HT-29 (cell line): Measurements from ENCODE around the gene COL17A1. TPM values are rescaled to one million over a fixed set of nuclear protein-coding genes. Genes with fewer than 3 reads are reported as not detected.

ENCODE experiments used
- DNase-seq: peaks from one replicate; pipeline ENCODE4 v3.0.0-alpha.2; 2015; ENCODE audit warnings: low spot score
- total RNA-seq: library from RNA; depleted of rRNA; stranded (reverse); fragments of >200 nt; shearing (Covaris generic); gene quantifications from 2 replicates; pipeline ENCODE4 v1.2.3, GENCODE V29; 2014

Gene COL17A1
- total RNA-seq, 1 experiment from 2014 or later = 45.0 TPM

GRCh38 chr10:104053201-104053600 is 32.5 kb downstream of the COL17A1 start:
- DNase-seq = no peak

- DNase-seq = peak; percentile 94
Observed at GRCh38 chr10:104052431-104052830, 33.2 kb downstream of the COL17A1 start.

- peak; percentile 71 for DNase-seq
Observed at GRCh38 chr10:104049504-104050250, 36.0 kb downstream of the COL17A1 start.

- DNase-seq = no peak
Observed at GRCh38 chr10:104046651-104047050, 39.0 kb downstream of the COL17A1 start.

GRCh38 chr10:104045151-104046089 is 40.3 kb downstream of the COL17A1 start:
- peak; percentile 86 for DNase-seq

- DNase-seq = no peak
Observed at GRCh38 chr10:104043854-104044253, 41.8 kb downstream of the COL17A1 start.

- no peak for DNase-seq
Observed at GRCh38 chr10:104043185-104043830, 42.4 kb downstream of the COL17A1 start.

GRCh38 chr10:104041891-104042535 is 43.7 kb downstream of the COL17A1 start:
- DNase-seq = no peak

GRCh38 chr10:104040862-104041789 is 44.6 kb downstream of the COL17A1 start:
- no peak for DNase-seq

- DNase-seq = no peak
Observed at GRCh38 chr10:104040382-104040781, 45.3 kb downstream of the COL17A1 start.

- no peak for DNase-seq
Observed at GRCh38 chr10:104038958-104039752, 46.5 kb downstream of the COL17A1 start.

GRCh38 chr10:104038537-104038936 is 47.1 kb downstream of the COL17A1 start:
- no peak for DNase-seq

GRCh38 chr10:104037261-104037951 is 48.3 kb downstream of the COL17A1 start:
- no peak for DNase-seq

- no peak for DNase-seq
Observed at GRCh38 chr10:104036518-104037260, 49.0 kb downstream of the COL17A1 start.

GRCh38 chr10:104036069-104036384 is 49.7 kb downstream of the COL17A1 start:
- DNase-seq = no peak

GRCh38 chr10:104035194-104036068 is 50.2 kb downstream of the COL17A1 start:
- no peak for DNase-seq
